Large intestine (tissue), 3 donors: ENCODE measurements around the gene TBCEL. TPM values are rescaled to one million over a fixed set of nuclear protein-coding genes. Genes with fewer than 3 reads are reported as not detected.

Source experiments
- DNase-seq, 2 donors: peaks; one replicate each; pipeline versions ENCODE4 v3.0.0 to v3.0.0-alpha.2; 2013
- H3K27ac ChIP-seq: one replicate; pipeline ENCODE4 v1.5.1; 2013; ENCODE audit warnings: low read length
- H3K27me3 ChIP-seq: 2 replicates; pipeline ENCODE4 v1.6.1; 2013; ENCODE audit warnings: low read length; ENCODE audit not compliant: control insufficient read depth, insufficient read depth
- H3K36me3 ChIP-seq: 2 replicates; pipeline ENCODE4 v1.6.1; 2013; ENCODE audit warnings: low read length; ENCODE audit not compliant: control insufficient read depth, insufficient read depth
- H3K4me1 ChIP-seq: one replicate; pipeline ENCODE4 v1.6.1; 2013; ENCODE audit warnings: low read length; ENCODE audit not compliant: control insufficient read depth, insufficient read depth
- H3K4me3 ChIP-seq: one replicate; pipeline ENCODE4 v1.5.1; 2013; ENCODE audit warnings: low read length
- H3K9me3 ChIP-seq: one replicate; pipeline ENCODE4 v1.6.1; 2013; ENCODE audit warnings: mild to moderate bottlenecking, low read depth, low read length, moderate library complexity; ENCODE audit not compliant: control insufficient read depth
- WGBS: methylation state at CpG from one replicate; pipeline ENCODE4 v1.1.5; 2013; ENCODE audit warnings: low lambda C conversion rate; ENCODE audit not compliant: insufficient coverage; 5-methylcytosine and 5-hydroxymethylcytosine counted together
- polyA plus RNA-seq: library from polyadenylated mRNA; unstranded; fragments of 120-200 nt; gene quantifications from one replicate; pipeline ENCODE4 v1.2.1, GENCODE V29; 2013

Gene TBCEL
- polyA plus RNA-seq, 1 donor = 15.4 TPM

- Histone ChIP-seq H3K9me3 (no peaks in the 10 kb centered on the region), H3K4me3 (no peak overlapping the region), H3K4me1 (no peaks in the 10 kb centered on the region), H3K27me3 (no peaks in the 10 kb centered on the region), H3K36me3 (peaks cover 9% of the 10 kb centered on the region), H3K27ac (no peak overlapping the region)
- peak in 1 of 2 donors; percentile 36 for DNase-seq
- WGBS = 100% methylated on average over 1 of the region's 3 CpGs
These were observed 35.7 kb downstream of the TBCEL start for GRCh38 chr11:121059605-121060004.

GRCh38 chr11:121063728-121064127 lies 39.8 kb downstream of the TBCEL start:
- no peaks in the 10 kb centered on the region for H3K27me3 ChIP-seq
- no peaks in the 10 kb centered on the region for H3K9me3 ChIP-seq
- no peak overlapping the region for H3K27ac ChIP-seq
- no peaks in the 10 kb centered on the region for H3K36me3 ChIP-seq
- no peak for DNase-seq
- peaks cover 26% of the 10 kb centered on the region for H3K4me1 ChIP-seq
- H3K4me3 ChIP-seq = no peak overlapping the region
- no CpG with 5 or more reads among the region's 2 CpGs for WGBS

GRCh38 chr11:121066623-121067022 lies 42.7 kb downstream of the TBCEL start:
- Histone ChIP-seq H3K4me3 (no peak overlapping the region), H3K4me1 (peaks cover 32% of the 10 kb centered on the region), H3K27ac (peak overlapping the region; percentile 87), H3K27me3 (no peaks in the 10 kb centered on the region), H3K9me3 (no peaks in the 10 kb centered on the region), H3K36me3 (no peaks in the 10 kb centered on the region)
- whole genome bisulfite sequencing = 55% methylated on average over 2 of the region's 3 CpGs
- peak in 1 of 2 donors; percentile 36 for DNase-seq

GRCh38 chr11:121067026-121067425 lies 43.1 kb downstream of the TBCEL start:
- Histone ChIP-seq H3K4me3 (no peak overlapping the region), H3K36me3 (no peaks in the 10 kb centered on the region), H3K9me3 (no peaks in the 10 kb centered on the region), H3K4me1 (peaks cover 32% of the 10 kb centered on the region), H3K27me3 (no peaks in the 10 kb centered on the region), H3K27ac (peak overlapping the region; percentile 87)
- no peak for DNase-seq
- WGBS = 0% methylated on average over 2 of the region's 3 CpGs

GRCh38 chr11:121067453-121067852 lies 43.6 kb downstream of the TBCEL start:
- H3K27ac ChIP-seq = peak overlapping the region; percentile 87
- H3K4me1 ChIP-seq = peaks cover 32% of the 10 kb centered on the region
- no CpG with 5 or more reads among the region's 2 CpGs for WGBS
- H3K27me3 ChIP-seq = no peaks in the 10 kb centered on the region
- peak; percentile 68 to 90 for DNase-seq
- H3K4me3 ChIP-seq = no peak overlapping the region
- no peaks in the 10 kb centered on the region for H3K9me3 ChIP-seq
- no peaks in the 10 kb centered on the region for H3K36me3 ChIP-seq

GRCh38 chr11:121067962-121068647 lies 44.2 kb downstream of the TBCEL start:
- Histone ChIP-seq H3K9me3 (no peaks in the 10 kb centered on the region), H3K4me3 (no peak overlapping the region), H3K4me1 (peaks cover 32% of the 10 kb centered on the region), H3K36me3 (no peaks in the 10 kb centered on the region), H3K27me3 (no peaks in the 10 kb centered on the region), H3K27ac (peak overlapping the region; percentile 87)
- WGBS = 51% methylated on average over 3 of the region's 6 CpGs
- DNase-seq = peak in 1 of 2 donors; percentile 44

GRCh38 chr11:121068787-121069186 lies 44.9 kb downstream of the TBCEL start:
- peak; percentile 73 to 84 for DNase-seq
- Histone ChIP-seq H3K4me3 (no peak overlapping the region), H3K4me1 (peaks cover 32% of the 10 kb centered on the region), H3K27ac (peak overlapping the region; percentile 87), H3K9me3 (no peaks in the 10 kb centered on the region), H3K27me3 (no peaks in the 10 kb centered on the region), H3K36me3 (no peaks in the 10 kb centered on the region)
- 25% methylated on average over 2 of the region's 6 CpGs for WGBS

- H3K36me3 ChIP-seq = no peaks in the 10 kb centered on the region
- no peaks in the 10 kb centered on the region for H3K27me3 ChIP-seq
- no peak overlapping the region for H3K27ac ChIP-seq
- H3K4me1 ChIP-seq = peaks cover 28% of the 10 kb centered on the region
- no peak overlapping the region for H3K4me3 ChIP-seq
- no peak for DNase-seq
- WGBS = no CpG with 5 or more reads among the region's 2 CpGs
- H3K9me3 ChIP-seq = no peaks in the 10 kb centered on the region
These were observed 47.3 kb downstream of the TBCEL start for GRCh38 chr11:121070951-121071845.

- Histone ChIP-seq H3K4me3 (no peak overlapping the region), H3K27me3 (no peaks in the 10 kb centered on the region), H3K36me3 (no peaks in the 10 kb centered on the region), H3K27ac (no peak overlapping the region), H3K9me3 (no peaks in the 10 kb centered on the region), H3K4me1 (peaks cover 22% of the 10 kb centered on the region)
- DNase-seq = peak in 1 of 2 donors; percentile 14
- 40% methylated on average over 1 of the region's 5 CpGs for WGBS
These were observed 48.0 kb downstream of the TBCEL start for GRCh38 chr11:121071846-121072450.

- WGBS = 100% methylated on average over 3 of the region's 3 CpGs
- H3K27ac ChIP-seq = no peak overlapping the region
- no peak for DNase-seq
- peaks cover 5% of the 10 kb centered on the region for H3K4me1 ChIP-seq
- no peaks in the 10 kb centered on the region for H3K27me3 ChIP-seq
- no peaks in the 10 kb centered on the region for H3K9me3 ChIP-seq
- H3K4me3 ChIP-seq = no peak overlapping the region
- peaks cover 6% of the 10 kb centered on the region for H3K36me3 ChIP-seq
These were observed 57.4 kb downstream of the TBCEL start for GRCh38 chr11:121081321-121081720.
